Frontal cortex (tissue), 4 donors: Measurements from ENCODE around the gene JMJD7. TPM values are rescaled to one million over a fixed set of nuclear protein-coding genes. Genes with fewer than 3 reads are reported as not detected.

Experiments used
- DNase-seq, 2 donors: peaks; one replicate each; pipeline ENCODE4 v3.0.0; 2012; ENCODE audit warnings: low spot score in 2 of 2
- FAIRE-seq: peaks from 2 replicates; lab custom pipeline; 2012; peaks lifted over from hg19 to GRCh38; lab: Jason Lieb, UNC
- total RNA-seq: library from RNA; depleted of rRNA; stranded (reverse); fragments of >200 nt; gene quantifications from one replicate; pipeline ENCODE4 v1.2.3, GENCODE V29; 2014
- donor health status: control.
- donor health status: control.
- donor health status: control.

JMJD7 gene
- total RNA-seq, 1 donor from 2014 or later, result 0.82 TPM

DNA sequence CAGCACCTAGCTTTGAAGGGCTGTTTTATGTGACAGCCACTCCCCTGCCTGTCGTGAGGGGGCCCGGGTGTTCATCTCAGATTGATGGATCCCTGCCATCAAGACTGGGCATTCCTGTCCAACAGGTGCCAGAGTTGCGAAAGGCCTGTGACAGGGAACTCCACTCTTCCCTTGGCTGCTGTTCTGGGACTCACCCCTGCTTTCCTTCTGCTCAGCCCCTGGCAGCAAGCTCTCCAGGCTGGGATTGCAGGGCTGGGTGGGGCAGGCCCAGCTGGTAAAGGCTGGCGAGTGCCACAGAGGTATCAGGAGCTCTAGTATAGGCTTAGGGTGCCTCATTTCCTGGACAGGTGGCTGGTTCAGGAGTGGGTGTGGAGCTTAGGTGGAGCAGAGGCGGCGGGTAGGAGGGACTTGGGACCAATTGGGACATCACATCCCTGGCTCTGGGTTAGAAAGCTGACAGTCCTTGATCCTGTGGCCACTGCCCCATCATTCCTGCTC is 10.6 kb downstream of the JMJD7 start, which contains the start of gene PLA2G4B:
Gene PLA2G4B, plus strand, starts transcription at position 448 of the 498 bp plus-strand sequence. CDS start 67 bp downstream, outside the sequence.
- DNase-seq (no peak), FAIRE-seq (no peak)

GRCh38 chr15:41839781-41840491 is 12.0 kb downstream of the JMJD7 start:
- no peak for DNase-seq
- no peak for FAIRE-seq

DNA sequence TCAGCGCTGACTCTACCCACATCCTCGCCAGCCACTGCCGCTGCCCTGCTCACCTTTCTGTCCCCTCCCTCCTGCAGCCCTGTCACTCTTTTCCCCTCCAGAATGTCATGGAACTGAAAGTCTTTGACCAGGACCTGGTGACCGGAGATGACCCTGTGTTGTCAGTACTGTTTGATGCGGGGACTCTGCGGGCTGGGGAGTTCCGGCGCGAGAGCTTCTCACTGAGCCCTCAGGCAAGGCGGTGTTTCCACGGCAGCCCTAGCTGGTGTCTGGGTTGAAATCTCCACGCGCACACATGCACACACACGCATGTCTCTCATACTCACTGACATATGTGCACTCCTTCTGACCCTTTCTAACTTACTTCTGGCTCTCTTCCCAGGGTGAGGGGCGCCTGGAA is 12.8 kb downstream of the JMJD7 start:
- FAIRE-seq (no peak), DNase-seq (no peak)

GRCh38 chr15:41841131-41841530 is 13.2 kb downstream of the JMJD7 start:
- no peak for FAIRE-seq
- no peak for DNase-seq

GRCh38 chr15:41842229-41842628 is 14.3 kb downstream of the JMJD7 start:
- FAIRE-seq (no peak), DNase-seq (no peak)

DNA sequence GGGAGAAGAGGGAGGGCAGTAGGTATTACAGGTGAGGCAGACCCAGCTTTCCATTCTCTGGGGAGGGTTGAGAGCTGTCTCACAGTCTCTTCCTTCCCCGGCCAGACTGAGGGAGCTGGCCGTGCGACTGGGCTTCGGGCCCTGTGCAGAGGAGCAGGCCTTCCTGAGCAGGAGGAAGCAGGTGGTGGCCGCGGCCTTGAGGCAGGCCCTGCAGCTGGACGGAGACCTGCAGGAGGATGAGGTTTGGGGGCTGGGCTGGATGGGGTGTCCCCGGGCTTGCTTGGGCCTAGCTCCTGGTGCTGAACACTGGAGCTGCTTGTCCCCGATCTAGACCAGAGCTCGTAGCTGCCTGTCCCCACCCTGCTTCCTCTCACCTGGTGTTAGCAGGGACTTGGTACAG is 15.7 kb downstream of the JMJD7 start:
- FAIRE-seq (no peak), DNase-seq (no peak)

GRCh38 chr15:41844814-41845213 is 16.9 kb downstream of the JMJD7 start:
- DNase-seq (no peak), FAIRE-seq (no peak)

DNA sequence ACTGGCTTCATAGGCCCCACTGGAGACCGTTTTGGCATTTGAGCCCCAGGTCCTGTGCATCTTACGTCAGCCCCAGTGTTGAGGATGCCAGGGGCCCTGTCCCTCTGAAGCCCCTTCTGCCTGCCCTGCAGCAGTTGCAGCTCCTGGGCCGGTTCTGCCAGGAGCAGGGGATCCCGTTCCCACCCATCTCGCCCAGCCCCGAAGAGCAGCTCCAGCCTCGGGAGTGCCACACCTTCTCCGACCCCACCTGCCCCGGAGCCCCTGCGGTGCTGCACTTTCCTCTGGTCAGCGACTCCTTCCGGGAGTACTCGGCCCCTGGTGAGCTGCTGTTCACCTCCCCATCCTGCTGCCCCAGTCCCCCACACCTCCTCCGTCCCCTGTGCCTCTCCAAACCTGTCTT is 19.3 kb downstream of the JMJD7 start:
- DNase-seq (no peak), FAIRE-seq (no peak)

GRCh38 chr15:41847981-41848380 is 20.1 kb downstream of the JMJD7 start:
- DNase-seq (no peak), FAIRE-seq (no peak)

GRCh38 chr15:41848631-41849030 is 20.7 kb downstream of the JMJD7 start:
- no peak for FAIRE-seq
- no peak for DNase-seq

DNA sequence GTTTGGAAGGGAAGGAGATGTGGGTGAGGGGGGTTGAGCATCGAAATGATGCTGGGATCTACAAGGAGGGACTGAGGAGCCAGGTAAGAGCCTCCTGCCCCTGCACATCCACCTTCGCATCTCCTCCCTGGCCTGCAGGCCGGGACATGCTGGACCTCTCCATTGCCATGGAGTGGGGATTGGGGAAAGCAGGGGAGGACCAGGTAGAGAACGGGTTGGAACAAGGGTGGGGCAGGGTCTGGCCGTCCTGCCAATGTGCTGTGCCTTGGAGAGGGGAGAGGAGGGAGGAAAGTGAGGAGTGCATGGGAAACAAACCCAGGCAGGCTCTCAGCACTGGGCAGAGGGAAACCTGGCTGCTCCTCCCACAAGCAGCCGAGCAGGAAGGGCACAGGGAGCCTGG is 21.3 kb downstream of the JMJD7 start:
- FAIRE-seq, result no peak
- DNase-seq, result no peak

- FAIRE-seq (no peak), DNase-seq (no peak)
Observed at GRCh38 chr15:41849861-41850260, 22.0 kb downstream of the JMJD7 start.

GRCh38 chr15:41850482-41851166 is 22.7 kb downstream of the JMJD7 start:
- no peak for DNase-seq
- no peak for FAIRE-seq

DNA sequence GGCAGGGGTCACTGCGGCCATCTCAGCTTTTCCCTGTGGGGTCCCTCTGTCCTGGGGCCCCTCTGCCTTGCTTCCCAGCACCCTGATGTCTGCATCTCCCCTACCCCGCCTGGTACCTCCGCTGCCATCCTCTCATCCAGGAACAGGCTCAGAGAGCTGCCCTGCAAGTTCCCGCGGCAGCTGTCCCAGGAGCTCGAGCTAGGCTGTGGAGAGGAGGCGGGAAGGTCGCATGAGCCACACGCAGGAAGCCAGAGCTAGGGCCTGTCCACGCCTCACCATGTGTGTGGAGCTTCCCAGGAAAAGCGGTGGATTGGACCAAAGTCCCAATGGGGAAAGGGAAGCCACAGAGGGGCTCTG is 23.3 kb downstream of the JMJD7 start:
- no peak for FAIRE-seq
- DNase-seq, result no peak

- FAIRE-seq, result no peak
- no peak for DNase-seq
Observed at GRCh38 chr15:41851755-41852370, 24.0 kb downstream of the JMJD7 start.

DNA sequence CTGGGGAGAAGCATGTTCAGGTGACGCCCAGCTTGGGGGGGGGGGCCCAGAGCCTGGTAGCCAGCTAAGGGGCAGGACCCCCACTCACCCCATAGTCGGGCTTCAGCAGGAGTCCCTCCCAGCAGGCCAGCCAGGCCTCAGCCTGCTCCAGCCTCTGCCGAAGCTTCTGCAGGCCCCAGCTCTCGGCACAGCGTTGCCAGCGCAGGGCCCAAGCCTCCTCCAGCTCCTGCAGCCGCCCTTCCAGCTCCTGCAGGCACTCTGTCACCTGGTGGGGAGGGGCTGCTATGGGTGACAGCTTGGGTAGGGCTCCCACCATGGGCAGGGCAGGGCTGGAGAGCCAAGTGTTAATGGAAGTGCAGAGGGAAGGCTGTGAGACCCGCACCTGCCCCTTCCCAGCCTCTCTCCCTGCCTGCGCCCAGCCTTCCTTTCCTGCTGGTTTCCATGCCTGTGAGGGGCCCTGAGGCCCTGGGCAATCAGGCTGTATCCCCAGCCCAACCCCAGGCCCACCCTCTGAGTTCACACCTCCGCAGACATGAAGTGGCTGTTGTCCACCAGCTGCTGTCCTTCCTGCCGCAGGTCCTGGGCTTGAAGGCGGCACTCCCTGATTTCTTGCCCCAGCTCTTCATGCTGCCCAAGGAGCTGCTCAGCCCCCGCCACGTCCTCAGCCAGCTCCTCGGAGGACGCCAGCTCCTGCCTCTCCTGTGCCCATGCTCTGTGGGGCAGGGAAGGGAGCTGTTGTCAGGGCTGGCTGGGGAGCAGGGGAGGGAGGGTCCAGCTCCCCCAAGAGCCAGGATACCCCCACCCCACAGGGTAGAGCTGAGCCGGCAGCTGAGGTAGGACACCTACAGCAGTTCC is 25.1 kb downstream of the JMJD7 start:
- FAIRE-seq (no peak), DNase-seq (no peak)

DNA sequence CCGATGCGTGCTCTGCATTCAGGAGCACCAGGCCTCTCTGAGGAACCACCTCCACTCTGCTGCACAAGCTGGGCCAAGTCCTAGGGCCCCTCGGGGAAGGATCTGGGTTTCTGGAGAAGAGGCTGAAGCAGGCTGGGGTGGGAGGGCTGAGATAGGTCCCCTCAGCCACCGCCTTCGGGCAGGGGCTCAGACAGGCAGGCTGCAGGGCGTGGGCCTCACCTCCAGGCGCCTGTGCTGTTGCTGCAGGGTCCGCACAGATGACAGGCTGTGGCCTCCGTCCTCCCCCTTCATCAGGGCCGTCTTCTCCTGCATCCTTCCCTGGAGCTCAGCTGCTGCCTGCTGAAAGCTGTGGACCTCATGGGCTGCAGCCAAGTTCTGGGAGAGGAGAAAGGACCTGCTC is 25.9 kb downstream of the JMJD7 start:
- FAIRE-seq, result no peak
- DNase-seq, result no peak

- FAIRE-seq (no peak), DNase-seq (no peak)
Observed at GRCh38 chr15:41854443-41854842, 26.6 kb downstream of the JMJD7 start.

DNA sequence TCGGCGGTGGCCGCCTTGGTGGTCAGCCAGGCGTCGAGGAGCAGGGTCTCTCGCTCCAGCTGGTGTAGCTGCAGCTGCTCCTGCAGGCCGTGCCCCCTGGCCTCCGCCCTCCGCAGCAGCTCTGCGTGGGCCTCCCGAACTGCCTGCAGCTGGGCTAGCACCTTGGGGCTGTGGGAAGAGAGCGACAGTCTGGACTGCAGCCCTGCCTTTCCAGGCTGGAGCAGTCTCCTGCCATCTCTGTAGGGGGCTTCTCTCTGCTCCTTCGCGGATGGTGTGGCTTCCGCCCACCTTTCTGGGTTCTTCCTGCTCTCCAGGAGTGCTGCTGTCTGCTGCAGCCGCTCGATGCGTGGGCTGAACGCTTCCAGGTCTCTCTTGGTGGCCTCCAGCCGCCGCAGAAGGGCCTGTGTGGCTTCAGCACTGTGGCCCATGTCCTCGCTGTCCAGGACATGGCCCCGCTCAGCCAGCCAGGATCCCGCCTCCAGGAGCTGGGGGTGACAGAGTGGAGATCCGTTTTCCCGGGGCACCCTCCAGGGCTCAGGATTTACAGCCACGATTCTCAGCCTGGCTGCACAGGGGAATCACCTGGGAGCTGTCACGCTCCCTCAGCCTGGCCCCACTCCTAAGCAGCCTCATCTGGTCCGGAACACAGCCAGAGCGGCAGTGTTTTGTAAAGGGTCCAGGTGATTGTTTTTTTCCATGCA is 27.5 kb downstream of the JMJD7 start:
- FAIRE-seq (no peak), DNase-seq (peak in 1 of 2 donors; percentile 48)

DNA sequence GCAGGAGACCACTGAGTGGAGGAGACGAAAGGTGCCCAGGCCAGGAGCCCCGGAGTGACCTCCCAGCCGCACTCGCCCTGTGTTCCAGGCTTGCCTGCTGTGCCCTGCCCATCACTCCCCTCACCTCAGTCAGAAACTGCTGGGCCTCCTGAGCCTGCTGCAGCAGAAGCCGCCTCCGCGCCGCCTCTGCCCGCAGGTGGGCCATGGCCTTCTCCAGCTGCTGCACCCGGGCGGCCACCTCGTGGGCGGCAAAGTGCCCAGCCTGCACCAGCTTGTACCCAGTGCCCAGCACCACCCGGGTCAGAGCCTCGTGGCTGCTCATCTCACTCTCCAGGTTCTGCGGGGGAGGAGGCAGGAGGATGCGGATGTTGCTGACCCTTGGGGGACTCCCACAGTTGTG is 28.4 kb downstream of the JMJD7 start:
- FAIRE-seq, result no peak

More for the DNA sequence above, 28.4 kb downstream of the JMJD7 start:
- no peak for DNase-seq
